Parathyroid adenoma (tissue), 2 donors: ENCODE results near the gene FMNL2.
"Not testable (repeated sequence)": the region's sequence is repeated elsewhere in the genome, so short reads cannot be mapped to it uniquely, and the experiment has no call there.

ENCODE experiments used
- H2AFZ ChIP-seq: fragments of 300-600 bp; sonication (generic); one replicate; pipeline ENCODE4 v1.7.0; 2017; ENCODE audit warnings: antibody characterized with exemption, mild to moderate bottlenecking
- H3K27ac ChIP-seq: fragments of 300-600 bp; sonication (generic); one replicate; pipeline ENCODE4 v1.7.0; 2017
- H3K27me3 ChIP-seq: fragments of 300-600 bp; sonication (generic); one replicate; pipeline ENCODE4 v1.7.0; 2017; ENCODE audit warnings: low read length; ENCODE audit not compliant: control insufficient read depth, insufficient read depth
- H3K36me3 ChIP-seq: fragments of 300-600 bp; sonication (generic); one replicate; pipeline ENCODE4 v1.7.0; 2017; ENCODE audit warnings: low read length; ENCODE audit not compliant: control insufficient read depth, insufficient read depth
- H3K4me1 ChIP-seq: fragments of 300-600 bp; sonication (generic); one replicate; pipeline ENCODE4 v1.7.0; 2017; ENCODE audit warnings: control low read depth
- H3K4me2 ChIP-seq: fragments of 300-600 bp; sonication (generic); one replicate; pipeline ENCODE4 v1.7.0; 2017; ENCODE audit warnings: low read length
- H3K4me3 ChIP-seq: fragments of 300-600 bp; sonication (generic); one replicate; pipeline ENCODE4 v1.7.0; 2017; ENCODE audit warnings: low read depth, low read length
- H3K79me2 ChIP-seq: fragments of 300-600 bp; sonication (generic); one replicate; pipeline ENCODE4 v1.7.0; 2017; ENCODE audit warnings: control low read depth
- H3K9ac ChIP-seq: fragments of 300-600 bp; sonication (generic); one replicate; pipeline ENCODE4 v1.7.0; 2017; ENCODE audit warnings: mild to moderate bottlenecking
- H3K9me3 ChIP-seq: fragments of 300-600 bp; sonication (generic); one replicate; pipeline ENCODE4 v1.7.0; 2017; ENCODE audit warnings: low read length; ENCODE audit not compliant: control insufficient read depth
- CTCF ChIP-seq: fragments of 300-600 bp; sonication (generic); IDR thresholded peaks from one replicate; pipeline ENCODE4 v1.7.0; 2017; ENCODE audit warnings: antibody characterized with exemption, mild to moderate bottlenecking
- donor health status: primary hyperparathyroidism.

FMNL2 gene

DNA sequence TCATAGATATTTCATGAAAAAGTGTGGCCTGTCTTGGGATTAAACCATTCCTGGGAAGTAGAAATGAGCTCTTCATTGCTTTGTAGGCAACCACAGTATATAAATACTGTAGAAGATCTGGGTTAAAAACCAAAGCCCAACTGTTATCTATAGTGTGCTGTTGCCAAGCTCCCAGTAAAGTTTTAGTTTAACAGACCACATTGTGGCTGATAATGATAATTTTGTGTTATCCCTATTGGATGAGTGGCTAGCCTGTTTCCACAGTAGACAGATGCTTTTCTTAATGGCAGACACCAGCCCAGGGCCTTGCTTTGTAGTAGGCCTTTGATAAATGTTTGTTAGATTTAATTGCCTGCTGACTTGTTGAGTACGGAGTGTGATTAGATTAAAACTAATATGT is 52.1 kb downstream of the FMNL2 start:
- Histone ChIP-seq H3K4me1 (no peaks in the 10 kb centered on the region), H3K27me3 (no peaks in the 10 kb centered on the region), H3K4me2 (no peak overlapping the region), H2AFZ (no peak overlapping the region), H3K4me3 (no peak overlapping the region), H3K9ac (no peak overlapping the region), H3K79me2 (peaks cover 17% of the 10 kb centered on the region), H3K9me3 (no peaks in the 10 kb centered on the region), H3K27ac (no peak overlapping the region), H3K36me3 (no peaks in the 10 kb centered on the region)
- no peak for TF ChIP-seq CTCF

DNA sequence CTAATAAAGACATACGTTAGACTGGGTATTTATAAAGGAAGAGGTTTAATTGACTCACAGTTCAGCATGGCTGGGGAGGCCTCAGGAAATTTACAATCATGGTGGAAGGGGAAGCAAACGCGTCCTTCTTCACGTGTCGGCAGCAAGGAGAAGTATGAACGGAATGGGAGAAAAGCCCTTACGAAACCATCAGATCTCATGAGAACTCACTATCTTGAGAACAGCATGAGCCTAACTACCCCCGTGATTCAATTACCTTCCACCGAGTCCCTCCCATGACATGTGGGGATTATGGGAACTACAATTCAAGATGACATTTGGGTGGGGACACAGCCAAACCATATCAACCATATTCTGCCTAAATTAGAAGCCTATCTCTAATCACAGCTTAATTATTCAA is 53.3 kb downstream of the FMNL2 start:
- not testable (repeated sequence) for H3K9me3 ChIP-seq, H2AFZ ChIP-seq, H3K27me3 ChIP-seq, H3K27ac ChIP-seq, H3K4me2 ChIP-seq, H3K4me1 ChIP-seq, H3K36me3 ChIP-seq, H3K9ac ChIP-seq, H3K4me3 ChIP-seq
- H3K79me2 ChIP-seq, result peaks cover 16% of the 10 kb centered on the region

DNA sequence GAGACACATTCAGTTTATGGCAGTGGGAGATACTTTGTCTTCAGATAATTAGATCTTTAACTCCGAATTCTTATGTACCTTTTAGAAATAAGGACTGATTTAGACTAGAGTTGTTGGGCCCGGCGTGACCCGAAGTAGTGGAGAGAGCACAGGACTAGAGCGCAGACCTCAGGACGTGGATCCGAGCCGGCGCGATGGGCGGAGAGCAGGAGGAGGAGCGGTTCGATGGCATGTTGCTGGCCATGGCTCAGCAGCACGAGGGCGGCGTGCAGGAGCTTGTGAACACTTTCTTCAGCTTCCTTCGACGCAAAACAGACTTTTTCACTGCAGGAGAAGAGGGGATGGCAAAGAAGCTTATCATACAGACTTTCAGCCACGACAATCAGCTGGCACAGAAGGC is 54.5 kb downstream of the FMNL2 start:
- peaks cover 13% of the 10 kb centered on the region for H3K79me2 ChIP-seq
- H3K9ac ChIP-seq, result no peak overlapping the region
- H3K27ac ChIP-seq, result no peak overlapping the region
- no peaks in the 10 kb centered on the region for H3K36me3 ChIP-seq
- no peaks in the 10 kb centered on the region for H3K4me1 ChIP-seq
- TF ChIP-seq CTCF, result no peak
- H3K27me3 ChIP-seq, result no peaks in the 10 kb centered on the region
- H2AFZ ChIP-seq, result no peak overlapping the region
- no peaks in the 10 kb centered on the region for H3K9me3 ChIP-seq
- H3K4me2 ChIP-seq, result no peak overlapping the region
- no peak overlapping the region for H3K4me3 ChIP-seq

- Histone ChIP-seq H3K9me3 (no peaks in the 10 kb centered on the region), H3K4me2 (no peak overlapping the region), H3K27ac (no peak overlapping the region), H3K27me3 (no peaks in the 10 kb centered on the region), H3K4me1 (no peaks in the 10 kb centered on the region), H2AFZ (no peak overlapping the region), H3K36me3 (no peaks in the 10 kb centered on the region), H3K9ac (no peak overlapping the region), H3K79me2 (peaks cover 16% of the 10 kb centered on the region), H3K4me3 (no peak overlapping the region)
- no peak for TF ChIP-seq CTCF
These were observed 55.9 kb downstream of the FMNL2 start for GRCh38 chr2:152390837-152391236.

GRCh38 chr2:152391318-152391717 is 56.3 kb downstream of the FMNL2 start:
- no peaks in the 10 kb centered on the region for H3K27me3 ChIP-seq
- no peak overlapping the region for H3K9ac ChIP-seq
- no peaks in the 10 kb centered on the region for H3K36me3 ChIP-seq
- H2AFZ ChIP-seq, result no peak overlapping the region
- no peak for TF ChIP-seq CTCF
- H3K27ac ChIP-seq, result no peak overlapping the region
- no peak overlapping the region for H3K4me2 ChIP-seq
- H3K79me2 ChIP-seq, result peaks cover 16% of the 10 kb centered on the region
- no peaks in the 10 kb centered on the region for H3K9me3 ChIP-seq
- no peak overlapping the region for H3K4me3 ChIP-seq
- H3K4me1 ChIP-seq, result no peaks in the 10 kb centered on the region
